IPS-NIHi7 (cell line): ENCODE results near the gene HBS1L.
"Not testable (repeated sequence)": the region's sequence is repeated elsewhere in the genome, so short reads cannot be mapped to it uniquely, and the experiment has no call there.

ENCODE experiments used
- DNase-seq: peaks from one replicate; pipeline ENCODE4 v3.0.0; 2012; ENCODE audit warnings: mixed read lengths; ENCODE audit errors: extremely low spot score

HBS1L gene

GRCh38 chr6:135075018-135075417 lies 20.4 kb upstream of the HBS1L start:
- peak; percentile 14 for DNase-seq

- no peak for DNase-seq
Observed at GRCh38 chr6:135073756-135074393, 19.3 kb upstream of the HBS1L start.

GRCh38 chr6:135073217-135073616 lies 18.6 kb upstream of the HBS1L start:
- no peak for DNase-seq

GRCh38 chr6:135072753-135073152 lies 18.1 kb upstream of the HBS1L start:
- DNase-seq: no peak

GRCh38 chr6:135071541-135071940 lies 16.9 kb upstream of the HBS1L start:
- DNase-seq: no peak

- DNase-seq: no peak
Observed at GRCh38 chr6:135067911-135068310, 13.3 kb upstream of the HBS1L start.

- no peak for DNase-seq
Observed at GRCh38 chr6:135066806-135067205, 12.2 kb upstream of the HBS1L start.

- DNase-seq: no peak
Observed at GRCh38 chr6:135066397-135066796, 11.8 kb upstream of the HBS1L start.

GRCh38 chr6:135064586-135064985 lies 10.0 kb upstream of the HBS1L start:
- DNase-seq: no peak

GRCh38 chr6:135063926-135064325 lies 9.3 kb upstream of the HBS1L start:
- DNase-seq: no peak

- DNase-seq: no peak
Observed at GRCh38 chr6:135062735-135063134, 8.1 kb upstream of the HBS1L start.

GRCh38 chr6:135060076-135060475 lies 5.5 kb upstream of the HBS1L start:
- no peak for DNase-seq

- DNase-seq: not testable (repeated sequence)
Observed at GRCh38 chr6:135058299-135058698, 3.7 kb upstream of the HBS1L start.

GRCh38 chr6:135056632-135057031 lies 2.0 kb upstream of the HBS1L start:
- DNase-seq: no peak

- peak; percentile 9 for DNase-seq
Observed at GRCh38 chr6:135054226-135054568, 425 bp downstream of the HBS1L start.

- DNase-seq: no peak
Observed at GRCh38 chr6:135053406-135053805, 1.2 kb downstream of the HBS1L start.

- DNase-seq: no peak
Observed at GRCh38 chr6:135052939-135053338, 1.7 kb downstream of the HBS1L start.

GRCh38 chr6:135048915-135049314 lies 5.7 kb downstream of the HBS1L start:
- DNase-seq: no peak

GRCh38 chr6:135047336-135047735 lies 7.3 kb downstream of the HBS1L start:
- no peak for DNase-seq

- DNase-seq: no peak
Observed at GRCh38 chr6:135046912-135047311, 7.7 kb downstream of the HBS1L start.

GRCh38 chr6:135044639-135045038 lies 10.0 kb downstream of the HBS1L start:
- no peak for DNase-seq

GRCh38 chr6:135043846-135044245 lies 10.8 kb downstream of the HBS1L start:
- no peak for DNase-seq

- no peak for DNase-seq
Observed at GRCh38 chr6:135043364-135043763, 11.3 kb downstream of the HBS1L start.

GRCh38 chr6:135038335-135038734 lies 16.3 kb downstream of the HBS1L start:
- DNase-seq: no peak
